Ammon's horn (tissue), 1 donor: Measurements from ENCODE around the gene ROR2.

Experiments
- DNase-seq: peaks from one replicate; pipeline ENCODE4 v3.0.0-alpha.2; 2016; ENCODE audit warnings: low spot score

Gene ROR2

GRCh38 chr9:91516777-91517176, 433.3 kb downstream of the ROR2 start:
- DNase-seq, result no peak

GRCh38 chr9:91516081-91516480, 433.9 kb downstream of the ROR2 start:
- no peak for DNase-seq

GRCh38 chr9:91515074-91515687, 434.8 kb downstream of the ROR2 start:
- DNase-seq, result peak; percentile 78
